Body of pancreas (tissue), 4 donors: Measurements from ENCODE around the gene CPNE5. TPM values are rescaled to one million over a fixed set of nuclear protein-coding genes. Genes with fewer than 3 reads are reported as not detected.

Source experiments
- ATAC-seq: fragments of 150-250 bp; one replicate; pipeline ENCODE4 v1.9.1; 2016
- DNase-seq, 4 donors: peaks; one replicate each; pipeline ENCODE4 v3.0.0-alpha.2; 2019
- H3K27ac ChIP-seq, 4 donors: fragments of 200-600 bp; sonication (generic); 1 replicate in 3 of 4; 2 replicates in 1 of 4; pipeline versions ENCODE4 v1.5.1 to v1.6.1; 2016 to 2019; ENCODE audit warnings: mild to moderate bottlenecking in 1 of 4, mixed read lengths in 1 of 4, moderate library complexity in 1 of 4
- H3K27me3 ChIP-seq, 2 donors: fragments of 200-600 bp; sonication (generic); one replicate each; pipeline ENCODE4 v1.6.0; 2016; ENCODE audit warnings: mild to moderate bottlenecking in 1 of 2
- H3K36me3 ChIP-seq, 2 donors: fragments of 200-600 bp; sonication (generic); replicated peaks in 1 of 2; 2 replicates each; pipeline ENCODE4 v1.5.1; 2016; ENCODE audit warnings: low read depth in 2 of 2; ENCODE audit not compliant: insufficient read depth in 1 of 2
- H3K4me1 ChIP-seq: fragments of 200-600 bp; sonication (generic); one replicate; pipeline ENCODE4 v1.6.0; 2016
- H3K4me3 ChIP-seq, 2 donors: fragments of 200-600 bp; sonication (generic); 1 replicate in 1 of 2; 2 replicates in 1 of 2; pipeline ENCODE4 v1.5.1; 2016 to 2019
- H3K9me3 ChIP-seq, 3 donors: fragments of 200-600 bp; sonication (generic); 1 replicate in 2 of 3; 2 replicates in 1 of 3; pipeline ENCODE4 v1.5.1; 2016
- CTCF ChIP-seq, 7 experiments: fragments of 450-650 bp in 4 of 7; fragments of 200-600 bp in 3 of 7; sonication (generic) in 3 of 7; IDR thresholded peaks; one replicate each; pipeline ENCODE4 v1.5.1; 2016 to 2019; ENCODE audit warnings: antibody characterized with exemption in 7 of 7
- POLR2A ChIP-seq, 3 donors: fragments of 450-650 bp; IDR thresholded peaks; one replicate each; pipeline ENCODE4 v1.6.1; 2016; ENCODE audit warnings: antibody characterized with exemption in 3 of 3, mild to moderate bottlenecking in 2 of 3
- WGBS, 2 donors: methylation state at CpG; one replicate each; pipeline ENCODE4 v1.1.5; 2017; 5-methylcytosine and 5-hydroxymethylcytosine counted together
- intact Hi-C: fragments of 100-400 bp; cut with DNase I; formaldehyde crosslinking; loops from one replicate; pipeline ENCODE4 v1.15.1; 2023
- total RNA-seq, 2 donors: library from RNA; depleted of rRNA; stranded (reverse); fragments of >200 nt; gene quantifications; one replicate each; pipeline ENCODE4 v1.1.0, GENCODE V29; 2016

CPNE5 gene
- total RNA-seq, 2 donors from 2014 or later = 0.78 TPM; not detected in 1

- no peaks in the 10 kb centered on the region for H3K36me3 ChIP-seq
- no peaks in the 10 kb centered on the region for H3K27me3 ChIP-seq
- H3K4me3 ChIP-seq = no peak overlapping the region
- DNase-seq = no peak
- intact Hi-C loops = no loop called here
- no peak for ATAC-seq
- TF ChIP-seq CTCF (IDR thresholded peaks at IDR 0.05) (no peak), POLR2A (IDR thresholded peaks at IDR 0.05) (no peak)
- 95 to 98% methylated on average over 3 of the region's 3 CpGs for WGBS, 2 donors
- H3K27ac ChIP-seq = no peak overlapping the region
- peaks cover 27% of the 10 kb centered on the region for H3K4me1 ChIP-seq
- no peaks in the 10 kb centered on the region for H3K9me3 ChIP-seq
These were observed 45.4 kb upstream of the CPNE5 start for GRCh38 chr6:36884610-36885009.

- H3K27me3 ChIP-seq = no peaks in the 10 kb centered on the region
- DNase-seq = no peak
- intact Hi-C loops = no loop called here
- H3K9me3 ChIP-seq = no peaks in the 10 kb centered on the region
- peak overlapping the region; percentile 69 to 75 for H3K4me3 ChIP-seq
- WGBS, 2 donors = 28 to 35% methylated on average over 6 of the region's 6 CpGs
- no peak for TF ChIP-seq POLR2A (IDR thresholded peaks at IDR 0.05)
- no peak for TF ChIP-seq CTCF (IDR thresholded peaks at IDR 0.05)
- H3K4me1 ChIP-seq = peaks cover 13% of the 10 kb centered on the region
- ATAC-seq = no peak
- H3K27ac ChIP-seq = peak overlapping the region; percentile 86 to 95 (median 92)
- no peaks in the 10 kb centered on the region for H3K36me3 ChIP-seq
These were observed 36.0 kb upstream of the CPNE5 start for GRCh38 chr6:36875250-36875633.

- intact Hi-C loops = no loop called here
These were observed 35.4 kb upstream of the CPNE5 start, which contains the start of gene PPIL1 for GRCh38 chr6:36874443-36875249. TSS of gene PPIL1 (minus strand) at chr6:36874803. CDS start at chr6:36874772, 31 bp downstream.

GRCh38 chr6:36873612-36874442, 34.6 kb upstream of the CPNE5 start:
- Histone ChIP-seq H3K4me1 (peaks cover 13% of the 10 kb centered on the region), H3K27me3 (no peaks in the 10 kb centered on the region), H3K4me3 (peak overlapping the region; percentile 69 to 75), H3K27ac (peak overlapping the region; percentile 86 to 95 (median 92)), H3K9me3 (no peaks in the 10 kb centered on the region), H3K36me3 (no peaks in the 10 kb centered on the region)
- peak in 3 of 7 experiments; percentile 15 to 44 (median 16) for TF ChIP-seq CTCF (IDR thresholded peaks at IDR 0.05)
- peak in 1 of 3 donors; percentile 19 for TF ChIP-seq POLR2A (IDR thresholded peaks at IDR 0.05)
- DNase-seq (peak; percentile 66 to 87 (median 79)), ATAC-seq (peak; percentile 27)
- intact Hi-C loops = no loop called here
- WGBS, 2 donors = 6 to 8% methylated on average over 11 of the region's 11 CpGs

More at GRCh38 chr6:36874443-36875249, 35.4 kb upstream of the CPNE5 start, which contains the start of gene PPIL1:
- Histone ChIP-seq H3K9me3 (no peaks in the 10 kb centered on the region), H3K27ac (peak within 1 kb of the TSS; percentile 86 to 95 (median 92)), H3K4me3 (peak within 1 kb of the TSS; percentile 69 to 75), H3K36me3 (no peaks in the 10 kb centered on the region), H3K4me1 (peaks cover 13% of the 10 kb centered on the region), H3K27me3 (no peaks in the 10 kb centered on the region)
- DNase-seq (peak; percentile 85 to 90 (median 89)), ATAC-seq (peak; percentile 92)
- 0% methylated on average over 29 to 54 of the region's 54 CpGs for WGBS, 2 donors
- TF ChIP-seq POLR2A (IDR thresholded peaks at IDR 0.05) (peak in 2 of 3 donors; percentile 54 to 55), CTCF (IDR thresholded peaks at IDR 0.05) (peak in 1 of 7 experiments; percentile 19)
